ENCODE data around the gene BRAF.

DNA sequence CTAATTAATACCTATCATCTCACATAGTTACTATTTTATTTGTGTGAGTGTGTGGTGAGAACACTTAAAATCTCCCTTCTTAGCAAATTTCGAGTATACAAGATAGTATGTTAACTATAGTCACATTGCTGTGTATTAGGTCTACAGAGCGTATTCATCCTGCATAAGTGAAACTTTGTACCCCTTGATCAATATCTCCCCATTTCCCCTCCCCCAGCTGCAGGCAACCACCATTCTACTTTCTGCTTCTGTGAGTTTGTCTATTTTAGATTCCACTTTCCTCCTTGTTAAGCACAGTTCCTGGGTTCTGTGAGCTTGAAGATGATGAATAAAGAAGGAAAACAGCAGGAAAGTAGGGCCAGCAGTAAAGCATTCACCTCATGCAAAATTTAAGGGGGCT, 47.6 kb upstream of the BRAF start:
- TF ChIP-seq, protein P1, sequence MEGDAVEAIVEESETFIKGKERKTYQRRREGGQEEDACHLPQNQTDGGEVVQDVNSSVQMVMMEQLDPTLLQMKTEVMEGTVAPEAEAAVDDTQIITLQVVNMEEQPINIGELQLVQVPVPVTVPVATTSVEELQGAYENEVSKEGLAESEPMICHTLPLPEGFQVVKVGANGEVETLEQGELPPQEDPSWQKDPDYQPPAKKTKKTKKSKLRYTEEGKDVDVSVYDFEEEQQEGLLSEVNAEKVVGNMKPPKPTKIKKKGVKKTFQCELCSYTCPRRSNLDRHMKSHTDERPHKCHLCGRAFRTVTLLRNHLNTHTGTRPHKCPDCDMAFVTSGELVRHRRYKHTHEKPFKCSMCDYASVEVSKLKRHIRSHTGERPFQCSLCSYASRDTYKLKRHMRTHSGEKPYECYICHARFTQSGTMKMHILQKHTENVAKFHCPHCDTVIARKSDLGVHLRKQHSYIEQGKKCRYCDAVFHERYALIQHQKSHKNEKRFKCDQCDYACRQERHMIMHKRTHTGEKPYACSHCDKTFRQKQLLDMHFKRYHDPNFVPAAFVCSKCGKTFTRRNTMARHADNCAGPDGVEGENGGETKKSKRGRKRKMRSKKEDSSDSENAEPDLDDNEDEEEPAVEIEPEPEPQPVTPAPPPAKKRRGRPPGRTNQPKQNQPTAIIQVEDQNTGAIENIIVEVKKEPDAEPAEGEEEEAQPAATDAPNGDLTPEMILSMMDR (IDR thresholded peaks at IDR 0.05; ENCODE audit: poor library complexity), result no peak
- TF ChIP-seq EZH2 (IDR thresholded peaks at IDR 0.05; ENCODE audit: borderline replicate concordance), result no peak
